Mucosa of gallbladder (tissue), 1 donor: Measurements from ENCODE around the gene DCK. TPM values are rescaled to one million over a fixed set of nuclear protein-coding genes. Genes with fewer than 3 reads are reported as not detected.

Experiments
- DNase-seq: peaks from one replicate; pipeline ENCODE4 v3.0.0-alpha.2; 2020; ENCODE audit warnings: low spot score
- total RNA-seq: library from RNA; stranded (reverse); gene quantifications from one replicate; pipeline ENCODE4 v1.2.1, GENCODE V29; 2021
- donor health status: DM: no; HTN: no; CAD: no.

Gene DCK
- total RNA-seq, 1 donor from 2014 or later, result 14.0 TPM

- no peak for DNase-seq
Observed at GRCh38 chr4:71063711-71064110, 70.3 kb downstream of the DCK start.

DNA sequence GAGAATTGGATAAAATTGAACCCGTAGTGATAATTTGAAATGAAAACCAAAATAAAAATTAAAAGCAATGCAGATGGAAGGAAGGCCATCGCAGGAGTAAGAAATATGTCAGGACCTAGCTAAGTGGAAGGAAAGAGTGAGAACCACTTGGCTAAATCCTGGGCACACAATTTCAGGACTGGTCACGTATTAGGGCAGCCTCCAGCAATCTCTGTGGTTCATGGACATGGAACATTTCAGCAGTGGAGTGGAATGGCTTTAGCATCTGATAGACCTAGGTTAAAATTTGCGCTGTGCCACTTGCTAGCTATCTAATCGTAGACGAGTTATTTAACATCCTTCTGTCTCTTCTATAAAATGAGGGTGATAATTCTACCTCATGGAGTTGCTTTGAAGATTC, 71.1 kb downstream of the DCK start:
- no peak for DNase-seq

DNA sequence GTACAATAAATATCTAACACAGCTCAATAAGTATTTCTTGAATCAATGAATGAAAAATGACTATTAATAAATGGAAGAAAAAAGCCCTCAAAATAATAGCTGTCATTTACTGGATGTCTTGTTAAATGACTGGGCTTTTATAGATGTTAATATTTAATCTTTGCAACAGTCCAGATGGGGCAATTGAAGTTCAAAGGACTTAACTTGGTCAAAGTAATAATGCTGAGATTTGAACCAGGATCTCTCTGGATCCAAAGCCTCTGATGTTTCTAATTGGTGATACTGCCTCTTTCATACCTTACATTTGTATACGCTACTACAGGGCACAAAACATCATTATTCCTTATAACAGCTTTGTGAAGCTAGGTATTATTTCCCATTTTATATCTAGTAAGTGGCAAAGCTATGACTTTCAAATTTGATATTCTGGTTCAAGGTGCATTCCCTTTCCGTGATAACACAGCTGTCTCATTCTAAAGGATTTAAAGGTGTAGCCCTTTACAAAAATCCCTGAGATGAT, 72.6 kb downstream of the DCK start:
- no peak for DNase-seq

DNA sequence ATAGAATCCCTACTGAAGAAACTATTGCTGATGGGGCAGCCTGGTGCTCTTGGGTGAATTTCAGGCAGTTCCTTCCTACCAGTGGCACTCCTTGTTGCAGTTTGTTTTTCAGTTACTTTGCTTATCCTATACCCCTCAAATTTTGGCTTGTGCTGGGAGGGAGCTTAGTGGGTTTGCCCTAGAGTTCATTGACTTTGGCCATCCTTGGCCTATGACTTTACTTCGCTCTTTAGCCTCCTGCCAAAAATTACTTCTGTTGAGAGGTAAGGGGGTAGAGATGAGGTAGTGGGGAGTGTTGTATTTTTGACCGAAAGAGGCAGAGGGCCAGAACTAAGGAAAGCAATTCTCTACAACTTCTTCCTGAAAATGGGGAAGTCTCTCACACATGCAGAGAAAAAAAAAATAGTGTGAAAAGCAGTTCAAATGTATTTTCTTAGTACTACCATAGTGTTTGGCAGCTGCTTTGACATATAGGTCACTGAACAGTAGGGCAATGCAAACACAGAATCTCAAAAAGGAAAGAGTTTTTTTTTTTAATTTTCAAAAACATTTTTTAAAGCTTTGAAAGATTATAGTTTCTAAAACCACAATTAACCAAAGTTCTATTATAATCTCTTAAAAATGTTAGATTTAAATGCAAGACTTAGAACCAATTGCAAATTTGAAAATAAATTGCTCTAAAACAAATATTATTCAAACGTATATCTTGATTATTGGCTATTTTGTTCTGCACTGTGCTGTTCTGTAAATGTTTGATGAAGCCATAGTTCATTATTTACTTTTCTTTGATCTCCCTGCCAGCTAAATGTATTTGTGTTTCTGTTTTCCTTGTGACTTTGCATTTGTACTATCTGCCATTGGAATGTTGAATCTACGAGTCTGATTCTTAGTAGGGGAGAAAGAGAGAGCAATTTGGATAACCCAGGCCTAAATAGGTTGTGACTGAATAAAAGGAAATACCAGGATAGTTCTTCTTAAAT, 73.6 kb downstream of the DCK start:
- no peak for DNase-seq

DNA sequence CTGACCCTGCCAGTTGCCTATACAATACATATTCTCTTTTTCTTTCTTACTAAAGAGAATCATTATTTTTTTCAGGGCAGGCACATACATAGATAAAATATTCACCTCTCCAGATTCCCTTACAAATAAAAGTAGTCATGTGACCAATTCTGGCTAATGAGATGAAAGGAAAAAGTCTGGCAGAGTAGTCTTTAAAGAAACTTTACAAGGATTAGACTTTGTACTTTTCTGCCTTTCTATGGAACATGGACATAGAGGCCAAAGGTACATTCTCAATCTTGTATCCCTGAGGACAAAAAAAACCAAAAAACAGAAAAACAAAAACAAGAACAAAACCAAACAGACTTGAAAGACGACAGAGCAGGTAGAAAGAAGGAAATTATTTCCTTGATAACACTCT, 75.6 kb downstream of the DCK start:
- DNase-seq, result no peak

- DNase-seq, result no peak
Observed at GRCh38 chr4:71070015-71070414, 76.6 kb downstream of the DCK start.

DNA sequence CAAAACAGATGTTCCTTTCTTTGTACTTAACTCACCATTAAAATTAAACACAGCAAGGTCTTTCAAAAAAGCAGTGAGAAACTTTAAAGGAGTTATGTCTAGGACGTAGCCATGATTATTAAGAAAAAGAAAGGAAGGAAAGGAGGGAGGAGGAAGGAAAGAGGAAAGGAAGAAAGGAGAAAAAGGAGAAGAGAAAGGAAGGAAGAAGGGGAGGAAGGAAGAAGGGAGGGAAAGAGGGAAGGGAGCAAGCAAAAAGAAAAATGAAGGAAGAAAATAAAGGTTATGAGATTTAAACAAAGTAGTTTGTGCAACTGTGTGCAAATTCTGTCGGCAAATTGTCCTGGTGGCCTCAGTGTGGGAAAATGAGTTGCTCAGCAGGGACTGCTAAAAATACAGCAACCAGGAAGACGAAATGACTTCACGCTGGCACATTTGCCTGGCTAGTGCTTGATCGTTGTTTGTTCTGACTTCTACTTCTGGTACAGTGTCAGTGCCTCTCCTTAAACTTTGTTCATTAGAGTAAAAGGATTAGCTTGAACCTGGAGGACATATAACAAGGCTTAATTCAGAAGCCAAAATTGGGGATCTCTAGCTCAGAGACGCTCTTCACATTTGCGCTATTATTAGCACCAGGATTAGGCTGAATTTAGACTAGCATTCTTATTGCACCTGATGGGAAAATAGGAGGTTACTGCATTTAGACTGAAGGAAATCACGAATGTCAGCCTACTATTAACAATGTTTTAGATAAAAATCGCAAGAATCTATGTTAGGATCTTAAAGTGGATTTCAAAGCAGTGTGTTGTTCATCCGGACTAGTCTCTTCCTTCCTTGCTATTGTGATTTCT, 81.2 kb downstream of the DCK start:
- no peak for DNase-seq

Other genes with a start within 250 kb of the DCK start
- gene GRSF1, start 153.8 kb upstream of the DCK start, total RNA-seq, result 61.1 TPM
- 18.6 TPM for gene MOB1B, start 91.3 kb upstream of the DCK start, total RNA-seq